Spleen (tissue), 11 donors: Measurements from ENCODE around the gene SNCAIP. TPM values are rescaled to one million over a fixed set of nuclear protein-coding genes. Genes with fewer than 3 reads are reported as not detected.
A peak's percentile ranks its signal among the peaks of the same experiment; 100 is the strongest.

Source experiments
- DNase-seq: peaks from one replicate; pipeline ENCODE4 v3.0.0-alpha.2; 2020
- H3K27ac ChIP-seq, 8 donors: fragments of 200-600 bp; sonication (generic) in 7 of 8; 1 replicate in 4 of 8; 2 replicates in 4 of 8; pipeline versions ENCODE4 v1.5.0 to v1.8.0; 2016 to 2021; ENCODE audit warnings: inconsistent platforms in 4 of 8, mild to moderate bottlenecking in 4 of 8, moderate library complexity in 1 of 8
- H3K27me3 ChIP-seq, 7 donors: fragments of 200-600 bp; sonication (generic) in 6 of 7; replicated peaks in 1 of 7; 1 replicate in 4 of 7; 2 replicates in 3 of 7; pipeline versions ENCODE4 v1.5.0 to v1.8.0; 2016 to 2021; ENCODE audit warnings: inconsistent platforms in 3 of 7, mild to moderate bottlenecking in 1 of 7
- H3K36me3 ChIP-seq, 6 donors: fragments of 200-600 bp; sonication (generic) in 5 of 6; 1 replicate in 4 of 6; 2 replicates in 2 of 6; pipeline versions ENCODE4 v1.5.0 to v1.8.0; 2016 to 2021; ENCODE audit warnings: inconsistent platforms in 2 of 6
- H3K4me1 ChIP-seq, 6 donors: fragments of 200-600 bp; sonication (generic) in 5 of 6; 1 replicate in 3 of 6; 2 replicates in 3 of 6; pipeline versions ENCODE4 v1.5.0 to v1.8.0; 2016 to 2021; ENCODE audit warnings: inconsistent platforms in 3 of 6
- H3K4me3 ChIP-seq, 8 donors: fragments of 200-600 bp; sonication (generic) in 7 of 8; 1 replicate in 4 of 8; 2 replicates in 4 of 8; pipeline versions ENCODE4 v1.5.0 to v1.8.0; 2016 to 2021; ENCODE audit warnings: inconsistent platforms in 4 of 8, mild to moderate bottlenecking in 4 of 8, moderate library complexity in 2 of 8
- H3K9me3 ChIP-seq, 8 donors: fragments of 200-600 bp; sonication (generic) in 7 of 8; 1 replicate in 4 of 8; 2 replicates in 4 of 8; pipeline versions ENCODE4 v1.5.0 to v1.8.0; 2016 to 2021; ENCODE audit warnings: inconsistent platforms in 4 of 8
- CTCF ChIP-seq, 11 experiments: fragments of 200-600 bp in 7 of 11; fragments of 450-650 bp in 4 of 11; sonication (generic) in 4 of 11; IDR thresholded peaks in 8 of 11; conservative IDR thresholded peaks in 3 of 11; 1 replicate in 7 of 11; 2 replicates in 4 of 11; pipeline versions ENCODE4 v1.4.0 to v1.8.0; 2016 to 2021; ENCODE audit warnings: antibody characterized with exemption in 11 of 11, inconsistent platforms in 4 of 11, mild to moderate bottlenecking in 1 of 11
- POLR2A ChIP-seq, 3 donors: fragments of 450-650 bp; IDR thresholded peaks; one replicate each; pipeline ENCODE4 v1.5.1; 2017; ENCODE audit warnings: antibody characterized with exemption in 3 of 3, mild to moderate bottlenecking in 1 of 3
- POLR2AphosphoS5 ChIP-seq, 3 donors: sonication (generic); formaldehyde crosslinking; IDR thresholded peaks; one replicate each; pipeline ENCODE4 v1.5.1; 2017; ENCODE audit warnings: antibody characterized with exemption in 3 of 3
- WGBS, 5 donors: extraction: QIAGEN DNeasy Blood & Tissue Kit in 3 of 5; methylation state at CpG; one replicate each; pipeline versions ENCODE4 v1.1.5 to v1.1.7; 2013 to 2018; 5-methylcytosine and 5-hydroxymethylcytosine counted together
- intact Hi-C: fragments of 100-400 bp; cut with DNase I; formaldehyde crosslinking; loops from one replicate; pipeline ENCODE4 v1.15.0; 2023; ENCODE audit warnings: low total_unique reads
- polyA plus RNA-seq, 3 donors: library from polyadenylated mRNA; stranded (reverse); fragments of 200-250 nt; gene quantifications; one replicate each; pipeline ENCODE4 v1.2.1, GENCODE V29; 2013
- total RNA-seq, 7 donors: library from RNA; depleted of rRNA in 3 of 7; stranded (reverse); fragments of >200 nt in 3 of 7; fragmentation: NEBNext Ultra II Directional in 4 of 7; extraction: Animal tissue kit (Norgen Biotek cat#: 25700) in 4 of 7; gene quantifications; one replicate each; pipeline versions ENCODE4 v1.1.0 to v1.2.1, GENCODE V29; 2016 to 2021
- donor health status: healthy with polysubstance abuse.
- donor health status: DM: no; HTN: no; CAD: no; lungs with moderate emphysema.
- donor health status: DM: no; HTN: no; CAD: no.
- donor health status: Bipolar disorder and iron deficiency.
- donor health status: healthy.
- donor health status: DM: no; HTN: no; CAD: no.
- donor health status: DM: yes; HTN: yes; CAD: no.

Gene SNCAIP
- total and polyA plus RNA-seq, 10 donors, result 5.4 to 51.3 (median 17.8) TPM

- Histone ChIP-seq H3K4me1 (no peaks in the 10 kb centered on the region), H3K27me3 (peaks cover 0 to under 1% (median 0%) of the 10 kb centered on the region in 7 donors), H3K27ac (no peak overlapping the region), H3K4me3 (no peak overlapping the region), H3K36me3 (no peaks in the 10 kb centered on the region), H3K9me3 (no peaks in the 10 kb centered on the region)
- intact Hi-C loops, result no loop called here
- no peak for DNase-seq
- TF ChIP-seq POLR2A (IDR thresholded peaks at IDR 0.05) (no peak), POLR2AphosphoS5 (IDR thresholded peaks at IDR 0.05) (no peak), CTCF (IDR thresholded peaks at IDR 0.05 in 8 of 11, conservative IDR thresholded peaks at IDR 0.05 in 3 of 11) (peak in 1 of 11 experiments; percentile 28)
- 84 to 90% (median 86%) methylated on average over 8 of the region's 8 CpGs for WGBS, 5 donors
Measured at GRCh38 chr5:122458278-122458872, 146.3 kb downstream of the SNCAIP start.

- no peak for DNase-seq
- TF ChIP-seq CTCF (IDR thresholded peaks at IDR 0.05 in 8 of 11, conservative IDR thresholded peaks at IDR 0.05 in 3 of 11) (no peak), POLR2AphosphoS5 (IDR thresholded peaks at IDR 0.05) (no peak), POLR2A (IDR thresholded peaks at IDR 0.05) (no peak)
Measured at GRCh38 chr5:122462486-122462885, 150.4 kb downstream of the SNCAIP start.

GRCh38 chr5:122463221-122463620, 151.2 kb downstream of the SNCAIP start:
- WGBS, 5 donors, result 76 to 83% (median 80%) methylated on average over 1 of the region's 1 CpG
- intact Hi-C loops, result no loop called here
- TF ChIP-seq CTCF (IDR thresholded peaks at IDR 0.05 in 8 of 11, conservative IDR thresholded peaks at IDR 0.05 in 3 of 11), result no peak
- no peak for TF ChIP-seq POLR2A (IDR thresholded peaks at IDR 0.05)
- no peak for TF ChIP-seq POLR2AphosphoS5 (IDR thresholded peaks at IDR 0.05)

More at GRCh38 chr5:122462486-122462885, 150.4 kb downstream of the SNCAIP start:
- H3K4me3 ChIP-seq, result no peak overlapping the region
- intact Hi-C loops, result no loop called here
- no peaks in the 10 kb centered on the region for H3K27me3 ChIP-seq
- H3K27ac ChIP-seq, result no peak overlapping the region
- no peaks in the 10 kb centered on the region for H3K9me3 ChIP-seq
- no peaks in the 10 kb centered on the region for H3K4me1 ChIP-seq
- no peaks in the 10 kb centered on the region for H3K36me3 ChIP-seq

GRCh38 chr5:122464191-122464590, 152.2 kb downstream of the SNCAIP start:
- H3K4me1 ChIP-seq, result no peaks in the 10 kb centered on the region
- TF ChIP-seq CTCF (IDR thresholded peaks at IDR 0.05 in 8 of 11, conservative IDR thresholded peaks at IDR 0.05 in 3 of 11) (no peak), POLR2A (IDR thresholded peaks at IDR 0.05) (no peak), POLR2AphosphoS5 (IDR thresholded peaks at IDR 0.05) (no peak)
- no peaks in the 10 kb centered on the region for H3K36me3 ChIP-seq
- H3K4me3 ChIP-seq, result no peak overlapping the region
- WGBS, 5 donors, result 84 to 91% (median 89%) methylated on average over 2 of the region's 2 CpGs
- no peak for DNase-seq
- no peaks in the 10 kb centered on the region for H3K27me3 ChIP-seq
- no peaks in the 10 kb centered on the region for H3K9me3 ChIP-seq
- intact Hi-C loops, result no loop called here
- H3K27ac ChIP-seq, result no peak overlapping the region

More at GRCh38 chr5:122463221-122463620, 151.2 kb downstream of the SNCAIP start:
- no peak overlapping the region for H3K27ac ChIP-seq
- no peaks in the 10 kb centered on the region for H3K27me3 ChIP-seq
- no peak for DNase-seq
- H3K4me3 ChIP-seq, result no peak overlapping the region
- H3K4me1 ChIP-seq, result no peaks in the 10 kb centered on the region
- H3K9me3 ChIP-seq, result no peaks in the 10 kb centered on the region
- H3K36me3 ChIP-seq, result no peaks in the 10 kb centered on the region
